Fibroblast of upper back skin (primary cell): ENCODE measurements around the gene ZSWIM8.
"Not testable (repeated sequence)": the region's sequence is repeated elsewhere in the genome, so short reads cannot be mapped to it uniquely, and the experiment has no call there.

Experiments used
- DNase-seq: peaks from one replicate; pipeline ENCODE4 v3.0.0-alpha.2; 2013

Gene ZSWIM8

GRCh38 chr10:73779018-73779417 lies 6.4 kb upstream of the ZSWIM8 start:
- DNase-seq, result no peak

GRCh38 chr10:73779539-73780197 lies 5.7 kb upstream of the ZSWIM8 start:
- DNase-seq, result no peak

GRCh38 chr10:73780301-73780700 lies 5.1 kb upstream of the ZSWIM8 start:
- no peak for DNase-seq

- no peak for DNase-seq
Measured at GRCh38 chr10:73780966-73781365, 4.4 kb upstream of the ZSWIM8 start.

- no peak for DNase-seq
Measured at GRCh38 chr10:73781548-73781878, 3.9 kb upstream of the ZSWIM8 start.

GRCh38 chr10:73781879-73782748 lies 3.3 kb upstream of the ZSWIM8 start, which contains the start of gene CHCHD1:
CHCHD1 (plus strand) TSS chr10:73782048; CDS start chr10:73782076, 28 bp downstream.
- peak; percentile 83 for DNase-seq

- no peak for DNase-seq
Measured at GRCh38 chr10:73782749-73783085, 2.7 kb upstream of the ZSWIM8 start.

GRCh38 chr10:73785721-73786511 lies 510 bp downstream of the ZSWIM8 start:
- peak; percentile 24 for DNase-seq

- no peak for DNase-seq
Measured at GRCh38 chr10:73786512-73786885, 1.1 kb downstream of the ZSWIM8 start.

GRCh38 chr10:73787031-73787800 lies 1.8 kb downstream of the ZSWIM8 start:
- DNase-seq, result not testable (repeated sequence)

- no peak for DNase-seq
Measured at GRCh38 chr10:73788864-73789658, 3.7 kb downstream of the ZSWIM8 start.

- no peak for DNase-seq
Measured at GRCh38 chr10:73789659-73790055, 4.3 kb downstream of the ZSWIM8 start.

GRCh38 chr10:73790886-73791625 lies 5.7 kb downstream of the ZSWIM8 start:
- DNase-seq, result no peak

- DNase-seq, result no peak
Measured at GRCh38 chr10:73791871-73792400, 6.5 kb downstream of the ZSWIM8 start.

- DNase-seq, result no peak
Measured at GRCh38 chr10:73793456-73793855, 8.1 kb downstream of the ZSWIM8 start.

GRCh38 chr10:73795491-73795890 lies 10.1 kb downstream of the ZSWIM8 start:
- not testable (repeated sequence) for DNase-seq

GRCh38 chr10:73796035-73796434 lies 10.6 kb downstream of the ZSWIM8 start:
- not testable (repeated sequence) for DNase-seq

- no peak for DNase-seq
Measured at GRCh38 chr10:73796766-73797165, 11.4 kb downstream of the ZSWIM8 start.

GRCh38 chr10:73797324-73798025 lies 12.1 kb downstream of the ZSWIM8 start:
- DNase-seq, result no peak

GRCh38 chr10:73798087-73798486 lies 12.7 kb downstream of the ZSWIM8 start:
- DNase-seq, result no peak
